Measurements from ENCODE around the gene TPK1. TPM values are rescaled to one million over a fixed set of nuclear protein-coding genes. Genes with fewer than 3 reads are reported as not detected.

TPK1 gene
- total RNA-seq, 1 donor from 2014 or later = 2.2 TPM

GRCh38 chr7:144821067-144821466 lies 14.8 kb downstream of the TPK1 start:
- H3K27me3 Mint-ChIP-seq (ENCODE audit: low read depth, unreplicated experiment) = no peaks in the 10 kb centered on the region
- H2AFZ ChIP-seq (ENCODE audit: low read depth, low read length) = no peak overlapping the region

DNA sequence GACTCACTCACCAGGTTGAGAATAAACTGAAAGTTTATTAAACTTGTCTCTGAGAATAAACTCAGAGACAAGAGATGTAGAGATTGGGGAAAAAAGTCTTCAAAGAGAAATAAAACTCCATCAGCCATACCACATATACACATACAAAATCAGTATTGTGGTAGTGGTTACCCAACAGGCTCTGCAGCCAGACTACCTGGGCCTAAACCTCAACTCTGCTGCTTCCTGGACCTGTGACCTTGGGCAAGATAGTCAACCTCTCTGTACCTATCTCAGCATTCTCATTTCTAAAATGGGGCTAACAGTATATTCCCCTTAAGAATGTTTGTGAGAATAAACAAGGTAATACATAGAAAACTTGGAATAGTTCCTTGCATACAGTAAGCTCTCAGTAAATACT lies 15.3 kb downstream of the TPK1 start:
- H3K4me1 Mint-ChIP-seq (ENCODE audit: low read depth, unreplicated experiment) = peaks cover 7% of the 10 kb centered on the region
- DNase-seq (ENCODE audit: low read depth) = no peak
- H3K27ac ChIP-seq (ENCODE audit: low read depth, low read length) = no peak overlapping the region
- no peak overlapping the region for H2AFZ ChIP-seq (ENCODE audit: low read depth, low read length)
- no peak for FAIRE-seq
- no peaks in the 10 kb centered on the region for H3K79me2 ChIP-seq (ENCODE audit: insufficient read depth, low read length)
- H3K4me1 ChIP-seq (ENCODE audit: insufficient read depth, low read length) = peaks cover 7% of the 10 kb centered on the region
- no peak overlapping the region for H3K4me2 ChIP-seq (ENCODE audit: low read length)
- no peaks in the 10 kb centered on the region for H3K27me3 ChIP-seq (ENCODE audit: insufficient read depth, low read length)
- H3K9me3 ChIP-seq (ENCODE audit: insufficient read depth, low read depth, low read length) = no peaks in the 10 kb centered on the region
- H3K4me3 ChIP-seq (ENCODE audit: insufficient read depth, low read depth, low read length) = no peak overlapping the region
- no peak for TF ChIP-seq EZH2 (IDR thresholded peaks at IDR 0.05; ENCODE audit: insufficient read depth, low read length)
- TF ChIP-seq, protein P1, sequence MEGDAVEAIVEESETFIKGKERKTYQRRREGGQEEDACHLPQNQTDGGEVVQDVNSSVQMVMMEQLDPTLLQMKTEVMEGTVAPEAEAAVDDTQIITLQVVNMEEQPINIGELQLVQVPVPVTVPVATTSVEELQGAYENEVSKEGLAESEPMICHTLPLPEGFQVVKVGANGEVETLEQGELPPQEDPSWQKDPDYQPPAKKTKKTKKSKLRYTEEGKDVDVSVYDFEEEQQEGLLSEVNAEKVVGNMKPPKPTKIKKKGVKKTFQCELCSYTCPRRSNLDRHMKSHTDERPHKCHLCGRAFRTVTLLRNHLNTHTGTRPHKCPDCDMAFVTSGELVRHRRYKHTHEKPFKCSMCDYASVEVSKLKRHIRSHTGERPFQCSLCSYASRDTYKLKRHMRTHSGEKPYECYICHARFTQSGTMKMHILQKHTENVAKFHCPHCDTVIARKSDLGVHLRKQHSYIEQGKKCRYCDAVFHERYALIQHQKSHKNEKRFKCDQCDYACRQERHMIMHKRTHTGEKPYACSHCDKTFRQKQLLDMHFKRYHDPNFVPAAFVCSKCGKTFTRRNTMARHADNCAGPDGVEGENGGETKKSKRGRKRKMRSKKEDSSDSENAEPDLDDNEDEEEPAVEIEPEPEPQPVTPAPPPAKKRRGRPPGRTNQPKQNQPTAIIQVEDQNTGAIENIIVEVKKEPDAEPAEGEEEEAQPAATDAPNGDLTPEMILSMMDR (IDR thresholded peaks at IDR 0.05; ENCODE audit: insufficient read depth, low read depth, low read length) = no peak
- no peaks in the 10 kb centered on the region for H3K27me3 Mint-ChIP-seq (ENCODE audit: low read depth, unreplicated experiment)
- H4K20me1 ChIP-seq (ENCODE audit: insufficient read depth, low read length) = no peaks in the 10 kb centered on the region
- H3K9ac ChIP-seq (ENCODE audit: low read length) = no peak overlapping the region
- no peak overlapping the region for H3K27ac Mint-ChIP-seq (ENCODE audit: unreplicated experiment)
- no peak overlapping the region for H3K4me3 Mint-ChIP-seq (ENCODE audit: unreplicated experiment)
- no peaks in the 10 kb centered on the region for H3K36me3 ChIP-seq (ENCODE audit: insufficient read depth, low read length)
- no peaks in the 10 kb centered on the region for H3K9me3 Mint-ChIP-seq (ENCODE audit: unreplicated experiment)
- no peaks in the 10 kb centered on the region for H3K36me3 Mint-ChIP-seq (ENCODE audit: low read depth, unreplicated experiment)

More at GRCh38 chr7:144821067-144821466, 14.8 kb downstream of the TPK1 start:
- no peak for TF ChIP-seq EZH2 (IDR thresholded peaks at IDR 0.05; ENCODE audit: insufficient read depth, low read length)
- TF ChIP-seq, protein P1 (IDR thresholded peaks at IDR 0.05; ENCODE audit: insufficient read depth, low read depth, low read length) = no peak
- Histone ChIP-seq H3K27me3 (ENCODE audit: insufficient read depth, low read length) (no peaks in the 10 kb centered on the region), H3K79me2 (ENCODE audit: insufficient read depth, low read length) (no peaks in the 10 kb centered on the region), H3K36me3 (ENCODE audit: insufficient read depth, low read length) (no peaks in the 10 kb centered on the region), H3K9ac (ENCODE audit: low read length) (no peak overlapping the region), H4K20me1 (ENCODE audit: insufficient read depth, low read length) (no peaks in the 10 kb centered on the region), H3K9me3 (ENCODE audit: insufficient read depth, low read depth, low read length) (no peaks in the 10 kb centered on the region), H3K27ac (ENCODE audit: low read depth, low read length) (no peak overlapping the region), H3K4me1 (ENCODE audit: insufficient read depth, low read length) (peaks cover 7% of the 10 kb centered on the region), H3K4me3 (ENCODE audit: insufficient read depth, low read depth, low read length) (no peak overlapping the region), H3K4me2 (ENCODE audit: low read length) (no peak overlapping the region)
- Mint-ChIP-seq H3K4me1 (ENCODE audit: low read depth, unreplicated experiment) (peaks cover 7% of the 10 kb centered on the region), H3K9me3 (ENCODE audit: unreplicated experiment) (no peaks in the 10 kb centered on the region), H3K36me3 (ENCODE audit: low read depth, unreplicated experiment) (no peaks in the 10 kb centered on the region), H3K27ac (ENCODE audit: unreplicated experiment) (no peak overlapping the region), H3K4me3 (ENCODE audit: unreplicated experiment) (no peak overlapping the region)
- no peak for FAIRE-seq
- no peak for DNase-seq (ENCODE audit: low read depth)

- no peak for FAIRE-seq
- Mint-ChIP-seq H3K4me1 (ENCODE audit: low read depth, unreplicated experiment) (peaks cover 3% of the 10 kb centered on the region), H3K27me3 (ENCODE audit: low read depth, unreplicated experiment) (no peaks in the 10 kb centered on the region)
Observed at GRCh38 chr7:144819566-144819965, 16.3 kb downstream of the TPK1 start.

More at GRCh38 chr7:144819566-144819965, 16.3 kb downstream of the TPK1 start:
- H3K36me3 ChIP-seq (ENCODE audit: insufficient read depth, low read length) = no peaks in the 10 kb centered on the region
- no peak for DNase-seq (ENCODE audit: low read depth)
- H3K4me3 Mint-ChIP-seq (ENCODE audit: unreplicated experiment) = no peak overlapping the region
- no peak overlapping the region for H2AFZ ChIP-seq (ENCODE audit: low read depth, low read length)
- H3K4me2 ChIP-seq (ENCODE audit: low read length) = no peak overlapping the region
- H3K9me3 ChIP-seq (ENCODE audit: insufficient read depth, low read depth, low read length) = no peaks in the 10 kb centered on the region
- no peaks in the 10 kb centered on the region for H3K27me3 ChIP-seq (ENCODE audit: insufficient read depth, low read length)
- H3K9me3 Mint-ChIP-seq (ENCODE audit: unreplicated experiment) = no peaks in the 10 kb centered on the region
- H3K27ac Mint-ChIP-seq (ENCODE audit: unreplicated experiment) = no peak overlapping the region
- no peak overlapping the region for H3K4me3 ChIP-seq (ENCODE audit: insufficient read depth, low read depth, low read length)
- H3K4me1 ChIP-seq (ENCODE audit: insufficient read depth, low read length) = peaks cover 3% of the 10 kb centered on the region
- no peaks in the 10 kb centered on the region for H4K20me1 ChIP-seq (ENCODE audit: insufficient read depth, low read length)
- H3K9ac ChIP-seq (ENCODE audit: low read length) = no peak overlapping the region
- H3K36me3 Mint-ChIP-seq (ENCODE audit: low read depth, unreplicated experiment) = no peaks in the 10 kb centered on the region
- H3K27ac ChIP-seq (ENCODE audit: low read depth, low read length) = no peak overlapping the region
- no peaks in the 10 kb centered on the region for H3K79me2 ChIP-seq (ENCODE audit: insufficient read depth, low read length)
- TF ChIP-seq, protein P1 (IDR thresholded peaks at IDR 0.05; ENCODE audit: insufficient read depth, low read depth, low read length) = no peak
- no peak for TF ChIP-seq EZH2 (IDR thresholded peaks at IDR 0.05; ENCODE audit: insufficient read depth, low read length)

Measured in astrocyte (in vitro differentiated cells and primary cell).